Measurements from ENCODE around the gene USP17L26. TPM values are rescaled to one million over a fixed set of nuclear protein-coding genes. Genes with fewer than 3 reads are reported as not detected.
"Not testable (repeated sequence)": the region's sequence is repeated elsewhere in the genome, so short reads cannot be mapped to it uniquely, and the experiment has no call there.

USP17L26 gene
- total RNA-seq, 1 experiment from 2014 or later: not detected

GRCh38 chr4:9379881-9380280, 45.4 kb downstream of the USP17L26 start:
- H3K9me3 Mint-ChIP-seq: peaks cover 24 to 34% of the 10 kb centered on the region in 2 experiments
- not testable (repeated sequence) for H3K79me2 ChIP-seq (ENCODE audit: insufficient read depth, low read length)

More at GRCh38 chr4:9379881-9380280, 45.4 kb downstream of the USP17L26 start:
- not testable (repeated sequence) for H3K9ac ChIP-seq (ENCODE audit: extremely low read depth, insufficient read length, low read length); H2AFZ ChIP-seq (ENCODE audit: low read length); H2AK5ac ChIP-seq (ENCODE audit: insufficient read length, low read length); DNase-seq; H3K4me1 ChIP-seq (ENCODE audit: insufficient read depth, low read length); H3K23ac ChIP-seq (ENCODE audit: insufficient read length, low read depth, low read length); H4K8ac ChIP-seq (replicated peaks; ENCODE audit: insufficient read length, low read depth, low read length); H3K56ac ChIP-seq (ENCODE audit: insufficient read length, low read depth, low read length); H3K4me1 Mint-ChIP-seq; H3K36me3 Mint-ChIP-seq (ENCODE audit: insufficient read depth in 1 of 3, low read depth in 3 of 3); H3K79me1 ChIP-seq (ENCODE audit: insufficient read depth, low read depth, low read length, poor library complexity, severe bottlenecking); H3K27ac ChIP-seq (ENCODE audit: insufficient read length, low read depth, low read length); H3K18ac ChIP-seq (ENCODE audit: insufficient read length, low read depth, low read length); H4K91ac ChIP-seq (ENCODE audit: insufficient read length, low read depth, low read length); H2BK120ac ChIP-seq (ENCODE audit: low read depth, low read length, poor library complexity, severe bottlenecking); H2BK20ac ChIP-seq (ENCODE audit: low read depth, low read length, poor library complexity, severe bottlenecking); H3T11ph ChIP-seq (ENCODE audit: low read length); H3K4ac ChIP-seq (ENCODE audit: low read depth, low read length); H3K27me3 ChIP-seq (ENCODE audit: insufficient read depth, low read length); H3K27ac Mint-ChIP-seq; H2BK15ac ChIP-seq (ENCODE audit: low read depth, low read length); H3K4me2 ChIP-seq (ENCODE audit: insufficient read depth, insufficient read length, low read length); H3K14ac ChIP-seq (ENCODE audit: insufficient read depth, low read length); H3K4me3 Mint-ChIP-seq; H2BK12ac ChIP-seq (ENCODE audit: insufficient read length, low read depth, low read length); H3K9me3 ChIP-seq (ENCODE audit: control insufficient read depth, low read depth, low read length); H3K23me2 ChIP-seq (ENCODE audit: insufficient read length, low read depth, low read length, poor library complexity, severe bottlenecking); H4K5ac ChIP-seq (ENCODE audit: insufficient read length, low read depth, low read length); H3K27me3 Mint-ChIP-seq (ENCODE audit: low read depth); H4K20me1 ChIP-seq (ENCODE audit: control insufficient read depth, insufficient read depth, insufficient read length); H2BK5ac ChIP-seq (ENCODE audit: insufficient read length, low read length)
- no CpG with 5 or more reads among the region's 1 CpG for WGBS (ENCODE audit: extremely low coverage, insufficient read length, low lambda C conversion rate)
